CD4-positive, alpha-beta T cell treated with Interleukin-4 for 1 hour (primary cell): Measurements from ENCODE around the gene ORAI1.
"Not testable (repeated sequence)": the region's sequence is repeated elsewhere in the genome, so short reads cannot be mapped to it uniquely, and the experiment has no call there.

Experiments used
- DNase-seq, 2 donors: peaks; one replicate each; pipeline ENCODE4 v3.0.0-alpha.2; 2020 to 2022

ORAI1 gene

GRCh38 chr12:121626087-121626852 lies at the start of gene ORAI1:
Gene ORAI1, plus strand, starts transcription at chr12:121626530.
- DNase-seq = peak; percentile 93 to 95

- no peak for DNase-seq
Measured at GRCh38 chr12:121576851-121577391, 49.4 kb upstream of the ORAI1 start.

GRCh38 chr12:121577443-121578180 lies 48.7 kb upstream of the ORAI1 start:
- no peak for DNase-seq

GRCh38 chr12:121578230-121579189 lies 47.8 kb upstream of the ORAI1 start:
- peak; percentile 26 to 30 for DNase-seq

- DNase-seq = peak; percentile 37 to 46
Measured at GRCh38 chr12:121579190-121579791, 47.0 kb upstream of the ORAI1 start.

- DNase-seq = peak; percentile 76 to 85
Measured at GRCh38 chr12:121579981-121580868, 46.1 kb upstream of the ORAI1 start.

GRCh38 chr12:121580959-121581685 lies 45.2 kb upstream of the ORAI1 start, which contains the start of gene KDM2B:
Gene KDM2B, minus strand, starts transcription at chr12:121581023. Its CDS starts 112 bp downstream, at chr12:121580911.
- peak; percentile 20 to 36 for DNase-seq

GRCh38 chr12:121581686-121582429 lies 44.5 kb upstream of the ORAI1 start:
- peak in 1 of 2 donors; percentile 36 for DNase-seq

GRCh38 chr12:121582583-121583333 lies 43.6 kb upstream of the ORAI1 start:
- no peak for DNase-seq

- DNase-seq = not testable (repeated sequence)
Measured at GRCh38 chr12:121583334-121583661, 43.0 kb upstream of the ORAI1 start.

- not testable (repeated sequence) for DNase-seq
Measured at GRCh38 chr12:121584885-121585284, 41.4 kb upstream of the ORAI1 start.

GRCh38 chr12:121590476-121591143 lies 35.7 kb upstream of the ORAI1 start:
- peak; percentile 75 to 90 for DNase-seq

- no peak for DNase-seq
Measured at GRCh38 chr12:121592320-121592719, 34.0 kb upstream of the ORAI1 start.

GRCh38 chr12:121595520-121595919 lies 30.8 kb upstream of the ORAI1 start:
- DNase-seq = no peak

- no peak for DNase-seq
Measured at GRCh38 chr12:121596526-121596925, 29.8 kb upstream of the ORAI1 start.

- DNase-seq = no peak
Measured at GRCh38 chr12:121600702-121601336, 25.5 kb upstream of the ORAI1 start.

- DNase-seq = no peak
Measured at GRCh38 chr12:121602766-121603165, 23.6 kb upstream of the ORAI1 start.

GRCh38 chr12:121603581-121603980 lies 22.7 kb upstream of the ORAI1 start:
- no peak for DNase-seq
